Measurements from ENCODE around the gene KLF16. TPM values are rescaled to one million over a fixed set of nuclear protein-coding genes. Genes with fewer than 3 reads are reported as not detected.
A peak's percentile ranks its signal among the peaks of the same experiment; 100 is the strongest.

Gene KLF16
- total and polyA plus RNA-seq, 10 of the 15 experiments (the other 5 are each of a cell fraction or from before 2014, with no cell fraction given) = 0.03 to 41.2 (median 2.6) TPM

GRCh38 chr19:1863638-1864479 is 480 bp upstream of the KLF16 start (continued):
- TF ChIP-seq, protein P1, sequence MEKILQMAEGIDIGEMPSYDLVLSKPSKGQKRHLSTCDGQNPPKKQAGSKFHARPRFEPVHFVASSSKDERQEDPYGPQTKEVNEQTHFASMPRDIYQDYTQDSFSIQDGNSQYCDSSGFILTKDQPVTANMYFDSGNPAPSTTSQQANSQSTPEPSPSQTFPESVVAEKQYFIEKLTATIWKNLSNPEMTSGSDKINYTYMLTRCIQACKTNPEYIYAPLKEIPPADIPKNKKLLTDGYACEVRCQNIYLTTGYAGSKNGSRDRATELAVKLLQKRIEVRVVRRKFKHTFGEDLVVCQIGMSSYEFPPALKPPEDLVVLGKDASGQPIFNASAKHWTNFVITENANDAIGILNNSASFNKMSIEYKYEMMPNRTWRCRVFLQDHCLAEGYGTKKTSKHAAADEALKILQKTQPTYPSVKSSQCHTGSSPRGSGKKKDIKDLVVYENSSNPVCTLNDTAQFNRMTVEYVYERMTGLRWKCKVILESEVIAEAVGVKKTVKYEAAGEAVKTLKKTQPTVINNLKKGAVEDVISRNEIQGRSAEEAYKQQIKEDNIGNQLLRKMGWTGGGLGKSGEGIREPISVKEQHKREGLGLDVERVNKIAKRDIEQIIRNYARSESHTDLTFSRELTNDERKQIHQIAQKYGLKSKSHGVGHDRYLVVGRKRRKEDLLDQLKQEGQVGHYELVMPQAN (conservative IDR thresholded peaks at IDR 0.05) = peak; percentile 98
- TF ChIP-seq, protein P2, sequence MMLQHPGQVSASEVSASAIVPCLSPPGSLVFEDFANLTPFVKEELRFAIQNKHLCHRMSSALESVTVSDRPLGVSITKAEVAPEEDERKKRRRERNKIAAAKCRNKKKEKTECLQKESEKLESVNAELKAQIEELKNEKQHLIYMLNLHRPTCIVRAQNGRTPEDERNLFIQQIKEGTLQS (IDR thresholded peaks at IDR 0.05; ENCODE audit: borderline replicate concordance, extremely low read depth, low read depth, low read length) = peak; percentile 55; the same call in 1 of the 2 replicates
- TF ChIP-seq RAD51 (IDR thresholded peaks at IDR 0.05) (peak; percentile 89), HSF1 (IDR thresholded peaks at IDR 0.05; ENCODE audit: low read depth, low read length) (0 out of 2 replicates have a peak, but pooled peaks have one; percentile 33), CHD2 (IDR thresholded peaks at IDR 0.05; ENCODE audit: borderline replicate concordance, low read depth, low read length) (0 out of 2 replicates have a peak, but pooled peaks have one; percentile 48), MXI1 (IDR thresholded peaks at IDR 0.05; ENCODE audit: low read depth, low read length) (peak; percentile 99), SP1 (IDR thresholded peaks at IDR 0.05; ENCODE audit: low read depth, low read length) (peak; percentile 67), SIX5 (IDR thresholded peaks at IDR 0.05; ENCODE audit: low read depth, low read length, severe bottlenecking) (peak; percentile 4), SREBF1 (IDR thresholded peaks at IDR 0.05; ENCODE audit: low read length) (no peak), E4F1 (IDR thresholded peaks at IDR 0.05; ENCODE audit: borderline replicate concordance, partially characterized antibody) (peak; percentile 32), ASH2L (IDR thresholded peaks at IDR 0.05; ENCODE audit: borderline replicate concordance, low read depth) (0 out of 2 replicates have a peak, but pooled peaks have one; percentile 9), RUNX3 (IDR thresholded peaks at IDR 0.05; ENCODE audit: low read length) (no peak), SUZ12 (IDR thresholded peaks at IDR 0.05; ENCODE audit: unreplicated experiment) (no peak), KLF5 (IDR thresholded peaks at IDR 0.05; ENCODE audit: partially characterized antibody) (peak; percentile 41), PAX8 (IDR thresholded peaks at IDR 0.05) (no peak)
- TF ChIP-seq, protein P3, sequence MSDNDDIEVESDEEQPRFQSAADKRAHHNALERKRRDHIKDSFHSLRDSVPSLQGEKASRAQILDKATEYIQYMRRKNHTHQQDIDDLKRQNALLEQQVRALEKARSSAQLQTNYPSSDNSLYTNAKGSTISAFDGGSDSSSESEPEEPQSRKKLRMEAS (IDR thresholded peaks at IDR 0.05; ENCODE audit: low read depth, low read length) = peak; percentile 99
- TF ChIP-seq, protein P4, sequence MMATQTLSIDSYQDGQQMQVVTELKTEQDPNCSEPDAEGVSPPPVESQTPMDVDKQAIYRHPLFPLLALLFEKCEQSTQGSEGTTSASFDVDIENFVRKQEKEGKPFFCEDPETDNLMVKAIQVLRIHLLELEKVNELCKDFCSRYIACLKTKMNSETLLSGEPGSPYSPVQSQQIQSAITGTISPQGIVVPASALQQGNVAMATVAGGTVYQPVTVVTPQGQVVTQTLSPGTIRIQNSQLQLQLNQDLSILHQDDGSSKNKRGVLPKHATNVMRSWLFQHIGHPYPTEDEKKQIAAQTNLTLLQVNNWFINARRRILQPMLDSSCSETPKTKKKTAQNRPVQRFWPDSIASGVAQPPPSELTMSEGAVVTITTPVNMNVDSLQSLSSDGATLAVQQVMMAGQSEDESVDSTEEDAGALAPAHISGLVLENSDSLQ (IDR thresholded peaks at IDR 0.05) = no peak
- TF ChIP-seq, protein P5, sequence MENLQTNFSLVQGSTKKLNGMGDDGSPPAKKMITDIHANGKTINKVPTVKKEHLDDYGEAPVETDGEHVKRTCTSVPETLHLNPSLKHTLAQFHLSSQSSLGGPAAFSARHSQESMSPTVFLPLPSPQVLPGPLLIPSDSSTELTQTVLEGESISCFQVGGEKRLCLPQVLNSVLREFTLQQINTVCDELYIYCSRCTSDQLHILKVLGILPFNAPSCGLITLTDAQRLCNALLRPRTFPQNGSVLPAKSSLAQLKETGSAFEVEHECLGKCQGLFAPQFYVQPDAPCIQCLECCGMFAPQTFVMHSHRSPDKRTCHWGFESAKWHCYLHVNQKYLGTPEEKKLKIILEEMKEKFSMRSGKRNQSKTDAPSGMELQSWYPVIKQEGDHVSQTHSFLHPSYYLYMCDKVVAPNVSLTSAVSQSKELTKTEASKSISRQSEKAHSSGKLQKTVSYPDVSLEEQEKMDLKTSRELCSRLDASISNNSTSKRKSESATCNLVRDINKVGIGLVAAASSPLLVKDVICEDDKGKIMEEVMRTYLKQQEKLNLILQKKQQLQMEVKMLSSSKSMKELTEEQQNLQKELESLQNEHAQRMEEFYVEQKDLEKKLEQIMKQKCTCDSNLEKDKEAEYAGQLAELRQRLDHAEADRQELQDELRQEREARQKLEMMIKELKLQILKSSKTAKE (IDR thresholded peaks at IDR 0.05; ENCODE audit: low read depth, poor library complexity, severe bottlenecking) = no peak
